ENCODE measurements around the gene TCF7L1.

- TF ChIP-seq CEBPB (IDR thresholded peaks at IDR 0.05) = no peak
- no peak for TF ChIP-seq MAX (IDR thresholded peaks at IDR 0.05)
- no peak for TF ChIP-seq RAD21 (IDR thresholded peaks at IDR 0.05; ENCODE audit: low read depth)
- TF ChIP-seq TAF1 (IDR thresholded peaks at IDR 0.05; ENCODE audit: low read depth) = no peak
- TF ChIP-seq USF1 (IDR thresholded peaks at IDR 0.05) = no peak
Observed at GRCh38 chr2:85286918-85287317, 153.7 kb downstream of the TCF7L1 start.
